DND-41 (cell line): ENCODE data around the gene LIF.

ENCODE experiments used
- ATAC-seq: fragments of 200-7000 bp; cut with Tn5 transposase; 3 replicates; pipeline ENCODE4 v1.9.1; 2021; ENCODE audit warnings: low read depth; ENCODE audit not compliant: insufficient read depth
- DNase-seq: peaks from one replicate; pipeline ENCODE4 v3.0.0-alpha.2; 2020
- H2AFZ ChIP-seq: 2 replicates; pipeline ENCODE4 v1.6.0; 2012; ENCODE audit warnings: low read depth, low read length
- H3K27ac ChIP-seq: 2 replicates; pipeline ENCODE4 v1.5.1; 2012; ENCODE audit warnings: low read length, inconsistent platforms
- H3K27me3 ChIP-seq: fragments of 200-600 bp; sonication (generic); 2 replicates; pipeline ENCODE4 v1.6.0; 2012; ENCODE audit warnings: low read length, mild to moderate bottlenecking, inconsistent platforms; ENCODE audit not compliant: insufficient read depth, poor library complexity
- H3K36me3 ChIP-seq: 2 replicates; pipeline ENCODE4 v1.5.1; 2012; ENCODE audit warnings: low read length, inconsistent platforms; ENCODE audit not compliant: insufficient read depth
- H3K4me1 ChIP-seq: 2 replicates; pipeline ENCODE4 v1.5.1; 2012; ENCODE audit warnings: mild to moderate bottlenecking, low read length; ENCODE audit not compliant: insufficient read depth
- H3K4me2 ChIP-seq: 2 replicates; pipeline ENCODE4 v1.6.0; 2012; ENCODE audit warnings: mild to moderate bottlenecking, moderate library complexity, low read length, inconsistent platforms; ENCODE audit not compliant: insufficient read depth
- H3K4me3 ChIP-seq, 2 experiments: fragments of 200-600 bp in 1 of 2; shearing (Covaris generic) in 1 of 2; 2 replicates each; pipeline ENCODE4 v1.5.1; 2012 to 2016; ENCODE audit warnings: inconsistent platforms in 2 of 2, low read length in 2 of 2, mild to moderate bottlenecking in 2 of 2, low read depth in 1 of 2, moderate library complexity in 1 of 2
- H3K79me2 ChIP-seq: 2 replicates; pipeline ENCODE4 v1.6.0; 2012; ENCODE audit warnings: low read length, inconsistent platforms; ENCODE audit not compliant: insufficient read depth
- H3K9ac ChIP-seq: 2 replicates; pipeline ENCODE4 v1.6.0; 2012; ENCODE audit warnings: low read depth, mild to moderate bottlenecking, inconsistent platforms, low read length, moderate library complexity
- H3K9me3 ChIP-seq: 2 replicates; pipeline ENCODE4 v1.5.1; 2012; ENCODE audit warnings: low read length, moderate library complexity, mild to moderate bottlenecking, inconsistent platforms; ENCODE audit not compliant: insufficient read depth, severe bottlenecking
- H4K20me1 ChIP-seq: 2 replicates; pipeline ENCODE4 v1.6.0; 2012; ENCODE audit warnings: low read length; ENCODE audit not compliant: insufficient read depth
- CTCF ChIP-seq: IDR thresholded peaks from 2 replicates; pipeline ENCODE4 v1.5.1; 2012; ENCODE audit warnings: borderline replicate concordance, low read length, moderate library complexity, mild to moderate bottlenecking; ENCODE audit not compliant: poor library complexity, severe bottlenecking; ENCODE audit errors: extremely low read depth
- EZH2 ChIP-seq: IDR thresholded peaks from 3 replicates; pipeline ENCODE4 v1.6.1; 2012; ENCODE audit warnings: borderline replicate concordance, low read depth, mild to moderate bottlenecking, moderate library complexity, low read length, inconsistent platforms; ENCODE audit not compliant: severe bottlenecking

Gene LIF

GRCh38 chr22:30240541-30241417 lies 5.8 kb downstream of the LIF start:
- no peak overlapping the region for H2AFZ ChIP-seq
- H3K27ac ChIP-seq = no peak overlapping the region
- H3K79me2 ChIP-seq = no peaks in the 10 kb centered on the region
- no peak for ATAC-seq
- H4K20me1 ChIP-seq = no peaks in the 10 kb centered on the region
- H3K9me3 ChIP-seq = no peaks in the 10 kb centered on the region
- TF ChIP-seq CTCF (no peak), EZH2 (no peak)
- H3K27me3 ChIP-seq = no peaks in the 10 kb centered on the region
- H3K4me3 ChIP-seq = no peak overlapping the region
- H3K4me1 ChIP-seq = peaks cover 22% of the 10 kb centered on the region
- H3K9ac ChIP-seq = no peak overlapping the region
- DNase-seq = no peak
- H3K36me3 ChIP-seq = peaks cover 2% of the 10 kb centered on the region; the same call in 1 of the 2 replicates
- no peak overlapping the region for H3K4me2 ChIP-seq

DNA sequence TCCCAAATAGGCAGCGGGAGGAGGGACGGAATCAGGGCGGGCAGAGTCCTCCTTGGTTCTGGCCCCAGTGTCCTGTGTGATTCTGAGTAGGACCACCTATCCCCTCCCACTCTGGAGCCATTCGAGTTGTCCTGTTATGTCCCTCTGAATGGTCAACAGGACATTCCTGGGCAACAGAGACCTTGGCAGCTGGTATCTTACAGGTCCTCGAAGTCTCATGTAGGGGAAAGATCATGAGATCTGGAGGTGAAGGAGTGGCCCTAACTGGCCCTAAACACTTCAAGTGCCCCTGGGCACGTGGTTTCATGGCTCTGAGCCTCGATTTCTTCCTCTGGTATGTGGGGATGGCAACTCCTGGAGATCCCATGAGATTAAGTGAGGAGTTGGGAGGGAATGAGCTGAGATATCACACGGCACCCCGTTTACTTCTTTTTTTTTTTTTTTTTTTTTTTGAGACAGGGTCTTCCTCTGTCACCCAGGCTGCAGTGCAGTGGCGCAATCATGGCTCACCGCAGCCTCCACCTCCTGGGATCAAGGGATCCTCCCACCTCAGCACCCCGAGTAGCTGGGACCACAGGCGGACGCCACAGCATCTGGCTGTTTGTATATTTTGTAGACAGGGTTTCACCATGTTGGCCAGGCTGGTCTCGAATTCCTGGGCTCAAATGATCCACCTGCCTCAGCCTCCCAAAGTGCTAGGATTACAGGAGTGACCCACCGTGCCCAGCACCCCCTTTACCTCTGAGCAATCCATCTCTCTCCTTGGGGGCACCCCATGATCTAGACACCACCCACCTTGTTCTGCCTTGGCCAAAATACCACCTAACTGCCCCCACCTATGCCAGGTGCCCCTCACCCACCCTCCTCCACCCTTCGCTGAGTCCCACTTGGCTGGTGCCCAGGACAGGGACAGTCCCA lies 6.8 kb downstream of the LIF start:
- Histone ChIP-seq H3K9me3 (no peaks in the 10 kb centered on the region), H3K4me1 (peaks cover 12% of the 10 kb centered on the region), H3K27me3 (no peaks in the 10 kb centered on the region), H3K4me2 (no peak overlapping the region), H3K9ac (no peak overlapping the region), H3K79me2 (no peaks in the 10 kb centered on the region), H2AFZ (no peak overlapping the region), H3K27ac (no peak overlapping the region), H4K20me1 (no peaks in the 10 kb centered on the region), H3K36me3 (peaks cover 2% of the 10 kb centered on the region; the same call in 1 of the 2 replicates), H3K4me3 (no peak overlapping the region)
- TF ChIP-seq CTCF (no peak), EZH2 (no peak)
- ATAC-seq = no peak
- DNase-seq = no peak

- Histone ChIP-seq H3K27ac (no peak overlapping the region), H3K27me3 (no peaks in the 10 kb centered on the region), H3K9ac (no peak overlapping the region), H3K79me2 (no peaks in the 10 kb centered on the region), H3K4me1 (peaks cover 8% of the 10 kb centered on the region), H3K4me2 (no peak overlapping the region), H3K4me3 (no peak overlapping the region), H4K20me1 (no peaks in the 10 kb centered on the region), H3K36me3 (peaks cover 2% of the 10 kb centered on the region; the same call in 1 of the 2 replicates), H2AFZ (no peak overlapping the region), H3K9me3 (no peaks in the 10 kb centered on the region)
- DNase-seq = no peak
- no peak for ATAC-seq
- TF ChIP-seq CTCF = no peak
- no peak for TF ChIP-seq EZH2
Measured at GRCh38 chr22:30238661-30239487, 7.7 kb downstream of the LIF start.
